AG09309 (cell line): ENCODE results near the gene TXNRD2.
A peak's percentile ranks its signal among the peaks of the same experiment; 100 is the strongest.
"Not testable (repeated sequence)": the region's sequence is repeated elsewhere in the genome, so short reads cannot be mapped to it uniquely, and the experiment has no call there.

ENCODE experiments used
- DNase-seq: peaks from one replicate; pipeline ENCODE4 v3.0.0-alpha.2; 2010; ENCODE audit warnings: low read depth
- H3K4me3 ChIP-seq: 2 replicates; pipeline ENCODE4 v1.5.1; 2011; ENCODE audit warnings: mild to moderate bottlenecking, low read depth, low read length, moderate library complexity; ENCODE audit not compliant: control insufficient read depth
- CTCF ChIP-seq: IDR thresholded peaks from 2 replicates; pipeline ENCODE4 v1.5.1; 2011; ENCODE audit warnings: mild to moderate bottlenecking, low read depth, low read length, inconsistent platforms; ENCODE audit not compliant: insufficient read depth, control insufficient read depth; ENCODE audit errors: missing control alignments

The TXNRD2 gene

GRCh38 chr22:19884161-19884953 is 57.3 kb downstream of the TXNRD2 start:
- TF ChIP-seq CTCF, result no peak
- no peak for DNase-seq
- H3K4me3 ChIP-seq, result no peak overlapping the region

GRCh38 chr22:19883446-19883845 is 58.2 kb downstream of the TXNRD2 start:
- DNase-seq, H3K4me3 ChIP-seq: not testable (repeated sequence)

- no peak for DNase-seq
- TF ChIP-seq CTCF, result no peak
- H3K4me3 ChIP-seq, result no peak overlapping the region
Measured at GRCh38 chr22:19882446-19883381, 58.9 kb downstream of the TXNRD2 start.

GRCh38 chr22:19880786-19881569 is 60.6 kb downstream of the TXNRD2 start:
- TF ChIP-seq CTCF, result no peak
- no peak overlapping the region; the same call in 1 of the 2 replicates for H3K4me3 ChIP-seq
- peak; percentile 70 for DNase-seq

- H3K4me3 ChIP-seq, result no peak overlapping the region; the same call in 1 of the 2 replicates
- DNase-seq, result no peak
Measured at GRCh38 chr22:19879992-19880785, 61.4 kb downstream of the TXNRD2 start.

More at GRCh38 chr22:19879992-19880785, 61.4 kb downstream of the TXNRD2 start:
- no peak for TF ChIP-seq CTCF
